Measurements from ENCODE around the gene GPBP1.

GPBP1 gene

DNA sequence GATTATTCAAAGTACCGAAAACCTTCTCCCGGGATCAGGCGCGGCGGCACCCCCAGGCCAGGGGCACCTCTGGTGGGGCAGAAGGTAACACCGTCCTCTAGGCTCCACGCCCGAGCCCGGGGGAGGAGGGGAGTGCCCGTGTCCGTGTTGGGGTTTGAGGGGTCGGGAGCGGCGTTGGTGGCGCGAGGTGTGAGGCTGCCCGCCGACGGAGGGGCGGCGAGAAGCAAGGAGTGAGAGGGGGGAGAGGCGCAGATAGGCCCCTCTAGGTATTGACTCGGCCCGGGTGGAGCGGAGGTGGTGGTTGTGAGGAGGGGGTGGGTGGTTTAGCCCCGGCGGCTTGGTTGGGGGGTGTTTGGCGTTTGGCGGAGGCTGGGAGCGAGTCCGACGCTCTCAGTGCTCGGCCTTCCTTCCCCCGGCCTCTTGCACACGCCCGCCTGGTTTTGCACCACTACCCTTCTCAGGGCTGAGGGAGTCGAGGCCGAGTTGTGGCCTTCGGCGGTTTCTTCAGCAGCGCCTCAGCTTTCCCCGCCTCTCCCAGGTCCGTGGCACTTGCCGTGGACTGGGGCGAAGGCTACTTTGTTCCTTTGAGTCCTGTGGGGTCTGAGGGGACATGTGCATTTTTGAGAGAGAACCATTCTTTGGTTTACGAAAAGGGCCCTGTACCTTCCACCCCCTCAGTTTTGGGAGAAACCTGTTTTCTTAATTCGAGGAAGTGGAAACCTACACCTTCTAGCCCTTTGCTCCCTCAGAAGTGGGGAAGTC is 450 bp downstream of the GPBP1 start:
- TF ChIP-seq, protein P1, sequence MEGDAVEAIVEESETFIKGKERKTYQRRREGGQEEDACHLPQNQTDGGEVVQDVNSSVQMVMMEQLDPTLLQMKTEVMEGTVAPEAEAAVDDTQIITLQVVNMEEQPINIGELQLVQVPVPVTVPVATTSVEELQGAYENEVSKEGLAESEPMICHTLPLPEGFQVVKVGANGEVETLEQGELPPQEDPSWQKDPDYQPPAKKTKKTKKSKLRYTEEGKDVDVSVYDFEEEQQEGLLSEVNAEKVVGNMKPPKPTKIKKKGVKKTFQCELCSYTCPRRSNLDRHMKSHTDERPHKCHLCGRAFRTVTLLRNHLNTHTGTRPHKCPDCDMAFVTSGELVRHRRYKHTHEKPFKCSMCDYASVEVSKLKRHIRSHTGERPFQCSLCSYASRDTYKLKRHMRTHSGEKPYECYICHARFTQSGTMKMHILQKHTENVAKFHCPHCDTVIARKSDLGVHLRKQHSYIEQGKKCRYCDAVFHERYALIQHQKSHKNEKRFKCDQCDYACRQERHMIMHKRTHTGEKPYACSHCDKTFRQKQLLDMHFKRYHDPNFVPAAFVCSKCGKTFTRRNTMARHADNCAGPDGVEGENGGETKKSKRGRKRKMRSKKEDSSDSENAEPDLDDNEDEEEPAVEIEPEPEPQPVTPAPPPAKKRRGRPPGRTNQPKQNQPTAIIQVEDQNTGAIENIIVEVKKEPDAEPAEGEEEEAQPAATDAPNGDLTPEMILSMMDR (IDR thresholded peaks at IDR 0.05) = no peak

DNA sequence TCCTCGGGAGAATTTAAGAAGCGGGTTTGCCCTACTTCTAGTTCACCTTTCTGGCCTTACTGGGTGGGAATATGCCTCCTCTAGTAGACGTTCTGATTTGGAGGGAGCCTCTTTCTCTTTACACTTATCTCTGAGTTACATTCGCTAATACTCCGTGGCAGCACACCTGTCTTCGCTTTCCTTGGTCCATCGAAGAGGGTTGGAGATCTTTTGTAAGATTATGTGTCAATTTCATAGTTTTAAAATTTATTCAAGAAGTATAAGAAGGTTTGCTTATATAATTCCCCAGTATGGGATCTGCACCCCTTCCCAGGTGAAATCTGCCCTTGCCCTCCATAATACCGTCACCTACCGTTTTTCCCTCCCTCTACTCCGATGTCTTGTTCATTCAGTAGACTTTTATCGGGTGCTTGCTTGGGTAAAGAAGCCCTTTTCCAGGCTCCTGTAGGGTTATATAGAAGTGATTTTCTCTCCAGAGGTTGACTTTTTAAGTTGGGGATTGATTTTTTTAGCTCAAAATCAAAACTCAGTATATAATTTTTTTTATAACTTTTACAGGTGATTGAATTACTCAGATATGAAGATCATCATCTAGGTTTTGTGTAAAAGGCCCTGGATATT is 1.1 kb downstream of the GPBP1 start:
- TF ChIP-seq, protein P1 (IDR thresholded peaks at IDR 0.05) = no peak

DNA sequence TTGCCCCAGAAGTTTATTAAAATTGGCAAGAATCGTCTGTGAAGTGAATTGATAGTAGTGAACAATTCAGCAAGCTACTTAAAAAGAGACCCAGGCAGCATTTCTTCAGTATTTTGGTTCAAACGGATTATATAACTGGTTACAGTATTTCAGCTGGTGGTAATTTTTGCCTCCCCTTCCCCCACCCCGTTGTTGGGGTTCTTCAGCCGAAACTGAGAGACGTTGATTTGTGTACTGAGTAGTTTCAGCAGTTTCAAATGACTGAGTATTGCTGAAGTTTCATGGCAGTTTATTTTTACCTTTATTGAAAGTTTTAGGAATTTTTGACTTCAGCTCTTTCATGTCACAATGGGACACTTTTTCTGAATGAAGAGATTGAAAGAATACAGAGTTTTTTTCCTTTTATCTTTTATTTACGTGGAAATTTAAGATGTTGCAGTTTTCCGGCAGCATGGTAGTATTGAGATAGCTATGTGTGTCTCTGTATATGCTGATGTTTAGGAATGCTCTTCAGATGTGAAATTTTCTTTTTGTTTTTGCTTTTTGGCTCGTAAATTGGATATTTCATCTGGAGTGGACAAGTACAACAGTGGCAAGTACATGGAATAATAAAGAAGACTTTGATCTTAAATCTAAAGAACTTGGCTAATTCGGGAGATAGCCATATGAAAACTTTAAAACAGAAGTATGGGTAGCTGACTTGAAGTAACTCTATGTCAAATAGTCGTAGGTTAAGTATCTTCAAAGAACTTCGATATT is 1.9 kb downstream of the GPBP1 start:
- TF ChIP-seq, protein P1 (IDR thresholded peaks at IDR 0.05) = no peak

DNA sequence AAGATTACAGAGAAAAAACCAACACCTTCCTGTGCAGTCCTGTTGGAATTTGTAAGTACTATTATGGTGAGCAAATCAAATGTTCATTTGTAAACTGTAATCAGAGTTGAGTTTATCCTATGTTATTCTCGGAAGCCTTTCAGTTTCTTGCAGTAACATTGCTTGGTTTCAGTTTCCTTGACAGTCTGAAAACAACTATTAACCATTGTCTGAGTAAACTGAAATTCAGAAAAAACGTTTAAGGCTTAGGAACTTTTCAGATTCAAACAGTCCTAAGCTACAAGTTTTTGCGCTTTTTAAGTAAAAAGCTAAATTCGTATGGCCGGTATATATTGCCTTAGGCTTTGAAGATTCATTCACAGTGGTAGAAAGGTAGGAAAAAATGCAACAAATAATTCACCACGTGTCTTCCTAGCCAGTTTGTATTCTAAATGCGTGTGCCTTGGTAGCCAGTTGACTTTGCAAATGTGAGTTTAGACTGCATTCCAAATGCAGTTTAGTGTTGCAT is 2.5 kb downstream of the GPBP1 start:
- TF ChIP-seq, protein P1 (IDR thresholded peaks at IDR 0.05) = no peak

DNA sequence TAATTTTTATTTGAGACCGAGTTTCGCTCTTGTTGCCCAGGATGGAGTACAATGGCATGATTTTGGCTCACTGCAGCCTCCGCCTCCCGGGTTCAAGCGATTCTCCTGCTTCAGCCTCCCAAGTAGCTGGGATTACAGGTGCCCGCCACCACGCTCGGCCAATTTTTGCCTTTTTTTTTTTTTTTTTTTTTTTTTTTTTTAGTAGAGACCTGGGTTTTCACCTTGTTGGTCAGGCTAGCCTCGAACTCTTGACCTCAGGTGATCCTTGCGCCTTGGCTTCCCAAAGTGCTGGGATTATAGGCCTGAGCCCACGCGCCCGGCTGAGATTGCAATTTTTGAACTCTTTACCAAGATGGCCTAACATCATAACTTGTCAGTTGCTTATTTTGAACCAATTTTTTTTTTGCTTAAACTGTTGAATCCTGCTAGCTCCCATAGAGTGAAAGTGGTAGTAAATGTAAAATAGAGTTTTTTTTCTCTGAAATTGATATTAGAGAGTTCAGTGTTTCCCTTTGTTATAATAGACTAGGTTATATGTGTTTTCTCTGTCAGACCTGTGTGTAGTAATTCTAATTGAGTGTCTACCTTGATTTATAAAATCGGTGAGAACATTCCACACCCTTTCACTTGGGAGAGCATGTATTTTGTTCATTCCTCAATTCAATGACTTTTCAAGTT is 3.8 kb downstream of the GPBP1 start:
- TF ChIP-seq, protein P1 (IDR thresholded peaks at IDR 0.05) = no peak

DNA sequence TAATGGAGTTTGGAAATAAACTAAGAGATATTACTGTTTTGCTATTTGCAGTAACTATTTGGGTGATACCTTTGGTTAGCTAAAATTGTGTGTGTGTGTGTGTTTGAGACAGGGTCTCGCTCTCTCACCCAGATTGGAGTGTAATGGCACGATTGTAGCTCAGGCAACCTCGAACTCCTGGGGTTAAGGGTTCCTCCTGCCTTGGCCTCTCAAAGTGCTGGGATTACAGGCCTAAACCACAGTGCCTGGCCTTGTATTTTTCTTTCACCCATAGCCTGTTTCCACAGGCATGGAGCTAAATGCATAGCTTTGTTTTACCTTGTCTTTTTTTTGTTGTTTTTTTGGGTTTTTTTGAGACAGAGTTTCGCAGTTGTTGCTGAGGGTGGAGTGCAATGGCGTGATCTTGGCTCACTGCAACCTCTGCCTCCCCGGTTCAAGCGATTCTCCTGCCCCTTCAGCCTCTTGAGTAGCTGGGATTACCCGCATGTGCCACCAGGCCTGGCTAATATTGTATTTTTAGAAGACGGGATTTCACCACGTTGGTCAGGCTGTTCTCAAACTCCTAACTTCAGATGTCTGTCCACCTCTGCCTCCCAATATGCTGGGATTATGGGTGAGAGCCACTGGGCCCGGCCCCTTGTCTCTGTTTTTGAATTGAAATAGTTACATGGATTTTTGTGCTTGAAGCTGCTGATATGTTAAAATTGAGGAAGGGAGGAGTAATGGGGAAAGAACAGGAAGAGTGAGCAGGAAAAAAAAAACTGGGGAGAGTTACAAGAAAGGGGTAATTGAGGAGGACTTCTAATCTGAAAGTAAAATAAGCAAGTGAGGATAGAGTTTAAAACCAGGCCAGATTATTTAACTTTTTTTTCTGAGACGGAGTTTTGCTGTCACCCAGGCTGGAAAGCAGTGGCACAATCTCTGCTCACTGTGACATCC is 5.7 kb downstream of the GPBP1 start:
- TF ChIP-seq, protein P1 (IDR thresholded peaks at IDR 0.05) = no peak
